C1 segment of cervical spinal cord (tissue), 14 donors: ENCODE results near the gene SEH1L.
A peak's percentile ranks its signal among the peaks of the same experiment; 100 is the strongest.
"Not testable (repeated sequence)": the region's sequence is repeated elsewhere in the genome, so short reads cannot be mapped to it uniquely, and the experiment has no call there.

Experiments
- DNase-seq, 14 donors: peaks; one replicate each; lab custom pipeline; 2025; lab: John Stamatoyannopoulos, UW

Gene SEH1L

GRCh38 chr18:12947285-12948049, at the start of gene SEH1L:
Gene SEH1L (plus strand): TSS chr18:12948011. CDS start chr18:12948122, 111 bp downstream.
- DNase-seq: peak; percentile 94 to 99 (median 98)

- DNase-seq: not testable (repeated sequence)
These were observed 46.6 kb upstream of the SEH1L start for GRCh38 chr18:12901208-12901607.

- no peak for DNase-seq
These were observed 43.7 kb upstream of the SEH1L start for GRCh38 chr18:12904012-12904516.

- no peak for DNase-seq
These were observed 41.7 kb upstream of the SEH1L start for GRCh38 chr18:12906119-12906518.

GRCh38 chr18:12906773-12907172, 41.0 kb upstream of the SEH1L start:
- DNase-seq: no peak

GRCh38 chr18:12907258-12907925, 40.4 kb upstream of the SEH1L start:
- DNase-seq: no peak

GRCh38 chr18:12908706-12909105, 39.1 kb upstream of the SEH1L start:
- DNase-seq: no peak

- DNase-seq: peak in 1 of 14 donors; percentile 10
These were observed 36.5 kb upstream of the SEH1L start for GRCh38 chr18:12911025-12911928.

GRCh38 chr18:12911929-12912703, 35.7 kb upstream of the SEH1L start:
- DNase-seq: no peak

- DNase-seq: no peak
These were observed 26.6 kb upstream of the SEH1L start for GRCh38 chr18:12921178-12921577.

- DNase-seq: no peak
These were observed 25.5 kb upstream of the SEH1L start for GRCh38 chr18:12922266-12922665.

- DNase-seq: no peak
These were observed 23.2 kb upstream of the SEH1L start for GRCh38 chr18:12924616-12925015.

GRCh38 chr18:12928206-12928605, 19.6 kb upstream of the SEH1L start:
- no peak for DNase-seq

- DNase-seq: no peak
These were observed 19.2 kb upstream of the SEH1L start for GRCh38 chr18:12928641-12929040.

- DNase-seq: no peak
These were observed 18.2 kb upstream of the SEH1L start for GRCh38 chr18:12929477-12930083.

- DNase-seq: no peak
These were observed 17.4 kb upstream of the SEH1L start for GRCh38 chr18:12930376-12930775.

- no peak for DNase-seq
These were observed 16.9 kb upstream of the SEH1L start for GRCh38 chr18:12930908-12931307.

GRCh38 chr18:12933327-12933726, 14.5 kb upstream of the SEH1L start:
- no peak for DNase-seq

GRCh38 chr18:12934454-12935071, 13.2 kb upstream of the SEH1L start:
- DNase-seq: peak in 12 of 14 donors; percentile 17 to 72 (median 49)

- no peak for DNase-seq
These were observed 8.6 kb upstream of the SEH1L start for GRCh38 chr18:12939162-12939561.
